OCI-LY3 (cell line): ENCODE measurements around the gene SPINK2.

Source experiments
- H2AFZ ChIP-seq: fragments of 200-600, 300-600 bp; shearing (Covaris generic); 2 replicates; pipeline ENCODE4 v1.6.0; 2014; ENCODE audit warnings: antibody characterized with exemption, low read depth, low read length
- H3K27ac ChIP-seq: fragments of 200-600, 300-600 bp; sonication (generic); 2 replicates; pipeline ENCODE4 v1.5.1; 2014; ENCODE audit warnings: mild to moderate bottlenecking, low read length, moderate library complexity, mixed read lengths
- H3K27me3 ChIP-seq: fragments of 200-600, 300-600 bp; sonication (generic); 2 replicates; pipeline ENCODE4 v1.6.1; 2014; ENCODE audit warnings: low read depth, low read length, mixed read lengths
- H3K36me3 ChIP-seq: fragments of 200-600, 300-600 bp; sonication (generic); replicated peaks from 2 replicates; pipeline ENCODE3; 2014; ENCODE audit warnings: low read depth, low read length, mixed read lengths
- H3K4me1 ChIP-seq: fragments of 300-600, 200-600 bp; sonication (generic); 2 replicates; pipeline ENCODE4 v1.6.1; 2014; ENCODE audit warnings: low read length, mixed read lengths
- H3K4me2 ChIP-seq: fragments of 200-600, 300-600 bp; sonication (generic); 2 replicates; pipeline ENCODE4 v1.6.1; 2014; ENCODE audit warnings: low read length, mixed read lengths
- H3K4me3 ChIP-seq: fragments of 300-600, 200-600 bp; sonication (generic); 2 replicates; pipeline ENCODE4 v1.5.1; 2014; ENCODE audit warnings: antibody characterized with exemption, mild to moderate bottlenecking, low read length, moderate library complexity
- H3K79me2 ChIP-seq: fragments of 300-600, 200-600 bp; shearing (Covaris generic); 2 replicates; pipeline ENCODE4 v1.6.1; 2014; ENCODE audit warnings: mild to moderate bottlenecking, low read length, mixed read lengths
- H3K9ac ChIP-seq: fragments of 300-600, 200-600 bp; shearing (Covaris generic); 2 replicates; pipeline ENCODE4 v1.6.0; 2014; ENCODE audit warnings: mild to moderate bottlenecking, low read length, moderate library complexity
- H3K9me3 ChIP-seq: fragments of 200-600, 300-600 bp; shearing (Covaris generic); 2 replicates; pipeline ENCODE4 v1.6.1; 2014; ENCODE audit warnings: low read length, mixed read lengths; ENCODE audit not compliant: insufficient read depth
- H4K20me1 ChIP-seq: fragments of 200-600, 300-600 bp; sonication (generic); 2 replicates; pipeline ENCODE4 v1.6.1; 2016; ENCODE audit warnings: low read length, mixed read lengths; ENCODE audit not compliant: insufficient read depth
- EZH2phosphoT487 ChIP-seq: fragments of 200-600 bp; shearing (Covaris generic); IDR thresholded peaks from 2 replicates; pipeline ENCODE4 v1.6.1; 2018; ENCODE audit warnings: antibody characterized with exemption, mixed run types, low read depth
- TF ChIP-seq, protein P1 (sequence below): fragments of 200-600, 300-600 bp; sonication (generic); IDR thresholded peaks from 2 replicates; pipeline ENCODE4 v1.5.1; 2014; ENCODE audit warnings: antibody characterized with exemption, low read length, low read depth

SPINK2 gene

DNA sequence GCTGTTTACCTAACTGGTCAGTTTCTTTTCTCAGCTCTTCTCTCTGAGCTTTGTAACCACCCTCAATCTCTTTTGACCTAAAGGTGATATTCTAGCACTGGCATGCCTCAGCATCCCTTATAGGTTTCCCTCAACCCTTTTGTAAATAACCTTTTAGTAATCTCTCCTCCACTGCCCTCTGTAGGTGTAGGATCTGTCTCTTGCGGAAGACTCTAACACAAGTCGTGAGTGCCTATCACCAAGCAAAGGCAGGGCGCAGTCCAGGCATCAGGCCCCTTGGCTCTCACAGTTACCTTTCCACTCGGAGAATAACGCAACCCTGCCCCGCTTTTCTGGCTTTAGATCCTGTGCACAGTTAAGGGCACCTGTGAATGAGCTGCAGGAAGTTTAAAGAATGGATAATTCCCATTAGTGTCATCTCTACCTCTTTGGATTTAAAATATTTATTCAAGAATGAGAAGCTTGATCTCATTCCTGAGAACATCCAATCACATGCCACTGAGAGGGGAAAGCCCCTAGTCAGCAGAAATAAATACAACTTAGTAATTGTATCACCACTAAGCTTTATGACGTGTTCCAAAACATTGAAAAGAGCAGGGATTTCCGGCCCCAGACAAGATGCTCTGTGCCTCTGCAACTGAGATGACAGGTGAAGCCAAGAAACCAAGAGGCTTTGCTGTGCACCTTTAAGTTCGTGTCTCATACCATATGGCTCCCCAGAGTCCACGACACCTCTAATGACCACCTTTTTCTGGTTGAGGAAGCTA, 58.8 kb downstream of the SPINK2 start:
- Histone ChIP-seq H3K4me2 (no peak overlapping the region), H3K27ac (no peak overlapping the region), H3K9ac (no peak overlapping the region), H3K79me2 (no peaks in the 10 kb centered on the region), H3K9me3 (no peaks in the 10 kb centered on the region), H3K4me1 (peaks cover 15% of the 10 kb centered on the region), H3K36me3 (no peaks in the 10 kb centered on the region), H3K4me3 (no peak overlapping the region), H3K27me3 (peaks cover 22% of the 10 kb centered on the region), H4K20me1 (no peaks in the 10 kb centered on the region), H2AFZ (no peak overlapping the region)
- TF ChIP-seq, protein P1, sequence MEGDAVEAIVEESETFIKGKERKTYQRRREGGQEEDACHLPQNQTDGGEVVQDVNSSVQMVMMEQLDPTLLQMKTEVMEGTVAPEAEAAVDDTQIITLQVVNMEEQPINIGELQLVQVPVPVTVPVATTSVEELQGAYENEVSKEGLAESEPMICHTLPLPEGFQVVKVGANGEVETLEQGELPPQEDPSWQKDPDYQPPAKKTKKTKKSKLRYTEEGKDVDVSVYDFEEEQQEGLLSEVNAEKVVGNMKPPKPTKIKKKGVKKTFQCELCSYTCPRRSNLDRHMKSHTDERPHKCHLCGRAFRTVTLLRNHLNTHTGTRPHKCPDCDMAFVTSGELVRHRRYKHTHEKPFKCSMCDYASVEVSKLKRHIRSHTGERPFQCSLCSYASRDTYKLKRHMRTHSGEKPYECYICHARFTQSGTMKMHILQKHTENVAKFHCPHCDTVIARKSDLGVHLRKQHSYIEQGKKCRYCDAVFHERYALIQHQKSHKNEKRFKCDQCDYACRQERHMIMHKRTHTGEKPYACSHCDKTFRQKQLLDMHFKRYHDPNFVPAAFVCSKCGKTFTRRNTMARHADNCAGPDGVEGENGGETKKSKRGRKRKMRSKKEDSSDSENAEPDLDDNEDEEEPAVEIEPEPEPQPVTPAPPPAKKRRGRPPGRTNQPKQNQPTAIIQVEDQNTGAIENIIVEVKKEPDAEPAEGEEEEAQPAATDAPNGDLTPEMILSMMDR: no peak
- TF ChIP-seq EZH2phosphoT487: no peak

- Histone ChIP-seq H3K4me2 (no peak overlapping the region), H4K20me1 (no peaks in the 10 kb centered on the region), H3K9me3 (no peaks in the 10 kb centered on the region), H3K36me3 (no peaks in the 10 kb centered on the region), H2AFZ (no peak overlapping the region), H3K27ac (no peak overlapping the region), H3K27me3 (peaks cover 21% of the 10 kb centered on the region), H3K4me3 (no peak overlapping the region), H3K4me1 (peaks cover 19% of the 10 kb centered on the region), H3K9ac (no peak overlapping the region), H3K79me2 (no peaks in the 10 kb centered on the region)
- TF ChIP-seq, protein P1: no peak
- TF ChIP-seq EZH2phosphoT487: no peak
Measured at GRCh38 chr4:56760183-56760582, 61.3 kb downstream of the SPINK2 start.
